HCT116 (cell line): ENCODE data around the gene OR2S2. TPM values are rescaled to one million over a fixed set of nuclear protein-coding genes. Genes with fewer than 3 reads are reported as not detected.

Source experiments
- ATAC-seq: fragments of 200-7000 bp; cut with Tn5 transposase; 2 replicates; pipeline ENCODE4 v1.9.1; 2020; ENCODE audit warnings: mild to moderate bottlenecking, moderate library complexity
- BruUV-seq: library from RNA; stranded (reverse); fragments of 400-500 nt; replicated peaks from 2 replicates; lab custom pipeline; 2021; lab: Mats Ljungman, UMichigan
- CTCF ChIA-PET: fragments of 300-600 bp; sonication (Branson Sonifier 250); formaldehyde crosslinking; loops from one replicate; lab custom pipeline; 2021; ENCODE audit warnings: antibody characterized with exemption; lab: Charles Lee
- POLR2A ChIA-PET: fragments of 300-600, 350-600 bp; sonication (Branson Sonifier 250); formaldehyde crosslinking; loops from one replicate; lab custom pipeline; 2021; ENCODE audit warnings: antibody characterized with exemption; lab: Charles Lee
- RAD21 ChIA-PET, 2 experiments: fragments of 300-600 bp; sonication (Branson Sonifier 250); formaldehyde crosslinking; loops; one replicate each; lab custom pipeline; 2023; ENCODE audit warnings: low total read pairs in 2 of 2; ENCODE audit not compliant: uncharacterized antibody in 2 of 2, unreplicated experiment in 2 of 2, low non-redundant PET in 1 of 2; lab: Charles Lee
- DNase-seq: peaks from one replicate; pipeline ENCODE4 v3.0.0-alpha.2; 2010; ENCODE audit warnings: low read depth, low spot score
- H2AFZ ChIP-seq: fragments of 200-600 bp; shearing (Covaris generic), sonication (generic); 2 replicates; pipeline ENCODE4 v1.6.1; 2017; ENCODE audit warnings: low read depth, mixed run types, mixed read lengths, antibody characterized with exemption, low read length; ENCODE audit not compliant: poor library complexity, severe bottlenecking
- H3K27ac ChIP-seq: 2 replicates; pipeline ENCODE4 v1.5.1; 2012; ENCODE audit warnings: low read depth, low read length
- H3K27me3 ChIP-seq: fragments of 200-600 bp; sonication (generic); 2 replicates; pipeline ENCODE4 v1.6.1; 2016; ENCODE audit warnings: mixed run types, low read length, mixed read lengths; ENCODE audit not compliant: insufficient read depth
- H3K36me3 ChIP-seq, 2 experiments: fragments of 200-500 bp in 1 of 2; fragments of 200-600 bp in 1 of 2; sonication (Bioruptor generic) in 1 of 2; sonication (generic) in 1 of 2; 2 replicates each; pipeline versions ENCODE4 v1.5.1 to v1.6.1; 2014 to 2016; ENCODE audit warnings: low read length in 2 of 2, inconsistent platforms in 1 of 2, mixed read lengths in 1 of 2, mixed run types in 1 of 2; ENCODE audit not compliant: insufficient read depth in 2 of 2, control insufficient read depth in 1 of 2
- H3K4me1 ChIP-seq, 2 experiments: fragments of 200-600 bp in 1 of 2; sonication (generic) in 1 of 2; 2 replicates each; pipeline versions ENCODE4 v1.5.1 to v1.6.1; 2012 to 2017; ENCODE audit warnings: low read length in 2 of 2, inconsistent platforms in 1 of 2, mild to moderate bottlenecking in 1 of 2, mixed read lengths in 1 of 2, mixed run types in 1 of 2, moderate library complexity in 1 of 2; ENCODE audit not compliant: insufficient read depth in 2 of 2, control insufficient read depth in 1 of 2
- H3K4me2 ChIP-seq: fragments of 200-600 bp; sonication (generic); 2 replicates; pipeline ENCODE4 v1.6.1; 2017; ENCODE audit warnings: mixed run types, low read length, mixed read lengths
- H3K4me3 ChIP-seq, 2 experiments: fragments of 200-600 bp in 1 of 2; sonication (generic) in 1 of 2; replicated peaks in 1 of 2; 2 replicates each; pipeline ENCODE4 v1.5.1; 2011 to 2016; ENCODE audit warnings: low read length in 2 of 2, control low read depth in 1 of 2, low read depth in 1 of 2, mild to moderate bottlenecking in 1 of 2, mixed read lengths in 1 of 2, mixed run types in 1 of 2
- H3K79me2 ChIP-seq: fragments of 200-600 bp; sonication (generic); 2 replicates; pipeline ENCODE4 v1.6.1; 2017; ENCODE audit warnings: mild to moderate bottlenecking, mixed run types, low read length, moderate library complexity, mixed read lengths; ENCODE audit not compliant: insufficient read depth
- H3K9ac ChIP-seq: fragments of 200-600 bp; sonication (generic); 2 replicates; pipeline ENCODE4 v1.6.1; 2016; ENCODE audit warnings: low read length, mixed read lengths
- H3K9me2 ChIP-seq: fragments of 200-600 bp; sonication (generic), shearing (Covaris generic); 2 replicates; pipeline ENCODE4 v1.6.1; 2017; ENCODE audit warnings: mixed run types, mild to moderate bottlenecking, moderate library complexity; ENCODE audit not compliant: insufficient read depth
- H3K9me3 ChIP-seq, 2 experiments: fragments of 200-500 bp in 1 of 2; fragments of 200-600 bp in 1 of 2; sonication (Bioruptor generic) in 1 of 2; sonication (generic) in 1 of 2; 2 replicates each; pipeline ENCODE4 v1.6.1; 2014 to 2017; ENCODE audit warnings: low read length in 2 of 2, mixed read lengths in 2 of 2, inconsistent platforms in 1 of 2, low read depth in 1 of 2, mild to moderate bottlenecking in 1 of 2, mixed run types in 1 of 2, moderate library complexity in 1 of 2; ENCODE audit not compliant: control insufficient read depth in 1 of 2, insufficient read depth in 1 of 2
- H4K20me1 ChIP-seq: fragments of 200-600 bp; sonication (generic), shearing (Covaris generic); 2 replicates; pipeline ENCODE4 v1.6.1; 2017; ENCODE audit warnings: mixed run types, mild to moderate bottlenecking, moderate library complexity; ENCODE audit not compliant: insufficient read depth
- EZH2 ChIP-seq: fragments of 200-600 bp; sonication (generic); IDR thresholded peaks from 2 replicates; pipeline ENCODE4 v1.6.1; 2017; ENCODE audit warnings: antibody characterized with exemption, mixed run types
- POLR2A ChIP-seq: IDR thresholded peaks from 2 replicates; pipeline ENCODE4 v1.7.0; 2011; ENCODE audit warnings: borderline replicate concordance; ENCODE audit not compliant: insufficient read depth, insufficient read length; ENCODE audit errors: extremely low read depth
- intact Hi-C: fragments of 100-400 bp; cut with micrococcal nuclease; formaldehyde crosslinking; loops from 2 replicates; pipeline ENCODE4 v1.10.0; 2022
- total RNA-seq: library from RNA; stranded (reverse); gene quantifications from one replicate; pipeline ENCODE4 v1.2.1, GENCODE V29; 2021; ENCODE audit not compliant: unreplicated experiment
- TF ChIP-seq, protein P1 (sequence below), 3 experiments: fragments of 200-600 bp in 1 of 3; sonication (generic) in 1 of 3; IDR thresholded peaks in 2 of 3; conservative IDR thresholded peaks in 1 of 3; 2 replicates each; pipeline ENCODE4 v1.5.1; 2012 to 2017; ENCODE audit warnings: low read depth in 2 of 3, low read length in 2 of 3, antibody characterized with exemption in 1 of 3, borderline replicate concordance in 1 of 3, control low read depth in 1 of 3, mild to moderate bottlenecking in 1 of 3, mixed read lengths in 1 of 3, mixed run types in 1 of 3, moderate library complexity in 1 of 3; ENCODE audit not compliant: insufficient read depth in 1 of 3

OR2S2 gene
- total RNA-seq, 1 experiment from 2014 or later: not detected

- peak overlapping the region; percentile 83 for H2AFZ ChIP-seq
These were observed 47.2 kb downstream of the OR2S2 start for GRCh38 chr9:35910613-35911359.

More at GRCh38 chr9:35910613-35911359, 47.2 kb downstream of the OR2S2 start:
- no TSS peak for BruUV-seq
- H3K79me2 ChIP-seq: no peaks in the 10 kb centered on the region
- H3K27me3 ChIP-seq: no peaks in the 10 kb centered on the region
- no peak overlapping the region for H3K4me3 ChIP-seq
- TF ChIP-seq EZH2: no peak
- TF ChIP-seq POLR2A: no peak
- TF ChIP-seq, protein P1, sequence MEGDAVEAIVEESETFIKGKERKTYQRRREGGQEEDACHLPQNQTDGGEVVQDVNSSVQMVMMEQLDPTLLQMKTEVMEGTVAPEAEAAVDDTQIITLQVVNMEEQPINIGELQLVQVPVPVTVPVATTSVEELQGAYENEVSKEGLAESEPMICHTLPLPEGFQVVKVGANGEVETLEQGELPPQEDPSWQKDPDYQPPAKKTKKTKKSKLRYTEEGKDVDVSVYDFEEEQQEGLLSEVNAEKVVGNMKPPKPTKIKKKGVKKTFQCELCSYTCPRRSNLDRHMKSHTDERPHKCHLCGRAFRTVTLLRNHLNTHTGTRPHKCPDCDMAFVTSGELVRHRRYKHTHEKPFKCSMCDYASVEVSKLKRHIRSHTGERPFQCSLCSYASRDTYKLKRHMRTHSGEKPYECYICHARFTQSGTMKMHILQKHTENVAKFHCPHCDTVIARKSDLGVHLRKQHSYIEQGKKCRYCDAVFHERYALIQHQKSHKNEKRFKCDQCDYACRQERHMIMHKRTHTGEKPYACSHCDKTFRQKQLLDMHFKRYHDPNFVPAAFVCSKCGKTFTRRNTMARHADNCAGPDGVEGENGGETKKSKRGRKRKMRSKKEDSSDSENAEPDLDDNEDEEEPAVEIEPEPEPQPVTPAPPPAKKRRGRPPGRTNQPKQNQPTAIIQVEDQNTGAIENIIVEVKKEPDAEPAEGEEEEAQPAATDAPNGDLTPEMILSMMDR (IDR thresholded peaks at IDR 0.05 in 2 of 3, conservative IDR thresholded peaks at IDR 0.05 in 1 of 3; ENCODE audit: borderline replicate concordance in 1 of 3, insufficient read depth in 1 of 3, low read depth in 2 of 3, low read length in 2 of 3): peak in 2 of 3 experiments; percentile 72 to 74; a peak in 4 of 6 replicates
- ChIA-PET RAD21 (interaction anchor here in 1 of 2 experiments (1.4 kb wide), 1 partner anchor 35 kb away, joined by 6 read pairs; no protein-coding TSS in a partner anchor), CTCF (interaction anchor here (0.7 to 2.4 kb wide), 9 partner anchors 8 to 121 kb away, joined by 3 to 8 read pairs (median 5); no protein-coding TSS in a partner anchor), POLR2A (no interaction called here)
- no peaks in the 10 kb centered on the region for H3K9me3 ChIP-seq
- intact Hi-C loops: loop anchor here (1.0 kb wide), 1 partner anchor 120 kb away; no protein-coding TSS in a partner anchor
- H3K27ac ChIP-seq: no peak overlapping the region; the same call in 1 of the 2 replicates
- H3K9me2 ChIP-seq: no peaks in the 10 kb centered on the region
- H3K4me2 ChIP-seq: peak overlapping the region; percentile 22; the same call in 1 of the 2 replicates
- DNase-seq (peak; percentile 66), ATAC-seq (peak; percentile 58)
- no peaks in the 10 kb centered on the region for H4K20me1 ChIP-seq
- H3K36me3 ChIP-seq: no peaks in the 10 kb centered on the region
- peaks cover 36 to 55% of the 10 kb centered on the region in 2 experiments for H3K4me1 ChIP-seq
- peak overlapping the region; percentile 12; the same call in 1 of the 2 replicates for H3K9ac ChIP-seq
